Measurements from ENCODE around the gene EFCAB12.
A peak's percentile ranks its signal among the peaks of the same experiment; 100 is the strongest.

EFCAB12 gene

DNA sequence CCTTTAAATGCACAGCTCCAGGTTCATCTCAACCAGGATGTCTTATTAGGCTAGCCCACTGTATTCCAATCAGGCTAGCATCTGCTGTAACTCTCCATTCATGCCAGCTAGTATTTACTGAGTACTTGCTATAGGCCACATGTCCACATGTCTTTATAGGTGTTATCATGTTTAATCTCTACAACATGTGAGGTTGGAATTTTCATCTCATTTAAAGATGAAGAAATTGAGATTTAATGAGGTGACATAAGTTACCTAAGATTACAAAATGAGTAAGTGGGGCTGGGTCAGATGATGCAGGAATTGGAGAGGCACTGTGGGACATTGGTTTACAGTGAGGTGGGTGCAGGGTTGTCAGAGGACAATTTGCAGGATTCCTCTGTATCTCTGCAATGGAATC lies 14.5 kb upstream of the EFCAB12 start:
- no peak for DNase-seq

DNA sequence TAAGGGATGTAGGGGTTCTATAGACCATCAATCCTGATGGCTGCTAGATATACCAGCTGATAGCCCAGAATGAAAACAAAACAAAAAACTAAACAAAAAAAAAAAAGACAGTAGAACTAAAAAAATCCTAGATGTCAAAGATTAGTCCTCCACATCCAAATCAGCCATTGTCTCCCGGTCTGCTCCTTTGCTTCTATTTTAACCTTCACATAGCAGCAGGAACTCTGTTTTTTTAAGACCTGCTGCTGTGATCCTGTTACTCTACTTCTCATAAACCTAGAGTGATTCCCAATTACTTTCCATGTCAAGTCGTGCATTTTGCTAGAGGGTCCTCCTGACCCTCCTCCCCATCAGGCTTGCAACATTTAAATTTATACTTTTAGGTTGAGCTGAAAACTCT lies 14.1 kb upstream of the EFCAB12 start:
- DNase-seq, result no peak

DNA sequence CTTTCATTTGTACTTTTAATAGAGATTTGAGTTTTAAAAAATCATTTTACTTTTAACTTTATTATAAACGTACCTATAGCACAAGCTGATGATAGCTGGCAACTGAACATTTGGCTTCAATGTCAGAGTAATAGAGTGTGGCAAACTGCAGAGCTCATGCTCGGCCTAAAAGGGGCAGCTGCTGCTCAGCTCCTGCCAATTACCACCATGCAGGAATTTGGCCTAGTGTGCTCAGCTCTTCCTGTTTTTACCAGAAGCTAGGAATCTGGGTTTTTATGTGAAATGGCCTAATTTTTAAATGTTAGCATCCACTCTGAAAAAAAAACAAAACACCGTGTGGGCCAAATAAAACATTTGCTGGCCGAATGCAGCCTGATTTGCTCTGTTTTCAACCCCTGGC lies 13.3 kb upstream of the EFCAB12 start:
- DNase-seq, result no peak

DNA sequence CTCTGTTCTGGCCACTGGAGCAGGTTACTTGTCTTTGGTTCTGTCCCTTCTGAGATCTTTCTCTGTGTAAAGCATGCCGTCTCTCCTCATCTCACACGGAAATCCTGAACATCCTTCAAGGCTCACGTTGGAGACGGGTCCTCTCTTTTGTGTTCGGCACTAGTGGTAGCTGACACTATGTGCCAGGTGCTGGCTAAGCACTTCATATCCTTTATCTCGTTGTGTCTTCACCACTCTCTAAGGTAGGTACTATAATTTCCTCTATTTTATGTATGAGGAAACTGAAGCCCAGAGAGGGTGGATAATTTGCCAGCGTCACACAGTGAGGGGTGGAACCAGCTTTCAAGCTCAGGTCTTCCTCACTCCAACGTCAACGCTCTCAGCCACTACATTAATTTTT lies 12.8 kb upstream of the EFCAB12 start:
- DNase-seq, result no peak

DNA sequence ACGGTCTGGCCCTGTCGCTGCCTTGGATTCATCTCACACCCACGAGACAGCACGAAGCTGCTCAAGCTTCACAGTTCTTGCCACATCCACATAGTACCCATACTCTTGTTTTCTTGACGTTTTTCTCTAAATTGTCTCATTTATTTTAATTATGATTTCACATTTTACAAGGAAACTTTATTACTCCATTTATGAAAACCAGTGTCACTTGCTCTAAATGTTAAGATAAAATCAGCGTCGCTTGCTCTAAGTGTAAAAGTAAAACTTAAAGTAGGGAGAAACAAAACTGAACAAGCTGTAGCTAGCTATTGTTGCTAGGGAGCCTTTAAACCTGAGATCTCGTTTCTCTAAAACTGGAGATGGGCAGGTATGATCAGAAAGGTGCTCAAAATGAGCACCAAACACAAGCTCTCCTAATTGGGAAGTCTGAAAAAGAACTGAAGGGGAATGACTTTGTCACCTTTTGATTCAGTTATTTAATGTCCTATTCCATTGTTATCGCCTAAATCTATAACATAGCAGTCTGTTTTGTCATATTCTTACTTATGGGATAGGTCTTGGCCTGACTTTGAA lies 12.3 kb upstream of the EFCAB12 start:
- no peak for DNase-seq

DNA sequence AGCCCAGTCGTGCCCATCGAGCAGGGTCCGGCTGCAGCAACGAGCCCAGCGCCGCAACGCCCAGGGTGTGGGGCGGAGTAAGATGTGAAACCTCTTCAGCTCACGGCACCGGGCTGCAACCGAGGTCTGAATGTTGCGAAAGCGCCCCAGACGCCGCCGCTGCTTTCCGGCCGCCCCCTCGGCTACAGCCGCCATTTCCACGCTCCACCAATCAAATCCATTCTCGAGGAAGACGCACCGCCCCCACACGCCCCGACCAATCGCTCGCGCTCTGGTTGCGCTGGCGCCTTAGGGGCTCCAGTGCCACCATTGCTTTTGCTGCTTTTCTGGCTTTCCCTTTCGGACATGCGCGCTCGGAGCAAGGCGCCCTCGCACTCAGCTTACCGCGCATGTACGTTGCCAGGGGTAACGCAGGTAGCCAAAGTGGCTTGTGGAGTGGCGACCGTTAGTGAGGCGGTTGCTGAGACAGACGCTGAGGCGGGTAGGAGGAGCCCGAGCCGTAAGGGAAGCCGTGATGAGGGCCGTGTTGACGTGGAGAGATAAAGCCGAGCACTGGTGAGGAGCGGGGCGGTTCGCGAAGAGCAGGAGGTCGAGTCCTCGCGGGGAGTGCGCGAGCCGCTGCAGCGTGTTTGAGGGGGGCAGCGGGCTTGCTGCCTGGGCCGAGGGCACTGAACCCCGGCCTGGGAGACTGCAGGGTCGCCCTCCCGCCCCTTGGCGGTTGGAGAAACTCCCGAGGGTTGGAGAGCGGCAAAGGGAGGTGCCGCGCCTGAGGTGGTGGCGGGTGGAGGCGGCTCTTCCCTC lies 11.6 kb upstream of the EFCAB12 start, which contains the start of the genes IFT122 and MBD4:
Gene IFT122 (plus strand): TSS at position 408 of the 801 bp plus-strand sequence. CDS start 107 bp downstream, at position 515.
Gene MBD4 (minus strand): TSS at position 132 of the 801 bp plus-strand sequence. CDS start 115 bp downstream, at position 17.
- DNase-seq, result peak; percentile 99

DNA sequence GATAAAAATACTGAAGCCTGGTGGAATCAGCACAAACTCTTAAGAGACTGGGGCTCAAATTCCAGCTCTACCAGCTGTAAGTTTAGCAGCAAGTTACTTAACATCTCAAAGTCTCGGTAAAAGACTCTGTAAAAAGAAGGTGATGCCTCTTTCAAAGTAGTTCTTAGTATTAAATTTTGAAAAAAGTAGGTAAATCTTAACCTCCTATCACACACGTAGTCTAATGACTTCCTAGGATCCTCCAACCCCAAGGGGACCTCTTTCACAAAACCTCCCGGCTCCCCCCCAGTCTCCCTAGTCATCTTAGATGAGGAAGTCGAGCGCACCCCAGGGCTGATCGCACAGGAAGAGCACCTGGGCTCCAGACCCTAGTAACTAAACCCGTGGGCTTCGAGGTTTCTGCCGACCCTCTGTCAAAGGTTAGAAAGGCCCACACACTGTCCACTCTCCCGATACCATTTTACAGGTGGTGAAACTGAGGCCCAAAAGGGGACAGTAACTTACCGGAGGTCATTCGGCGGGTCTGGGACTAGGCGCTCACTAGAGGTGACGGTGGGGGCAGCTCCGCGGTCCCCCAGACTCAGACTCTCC lies 10.9 kb upstream of the EFCAB12 start:
- DNase-seq, result no peak

DNA sequence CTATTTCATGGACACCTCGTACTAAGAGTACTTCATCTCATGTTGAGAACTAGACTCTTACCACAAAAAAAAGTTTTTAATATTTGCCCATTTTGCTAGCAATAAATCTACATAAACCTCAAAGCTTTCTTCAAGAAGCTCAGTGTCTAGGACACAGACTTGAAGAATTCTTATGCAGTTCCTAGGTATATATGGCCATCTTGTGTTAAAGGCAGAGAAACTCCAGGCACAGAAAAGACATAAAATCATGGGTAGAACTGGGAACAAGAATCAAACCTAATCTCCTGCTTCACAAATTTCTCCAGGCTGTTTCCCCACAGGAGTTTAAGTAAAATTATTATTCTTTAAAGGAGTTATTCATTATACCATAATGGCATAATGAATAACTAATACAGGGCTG lies 6.9 kb upstream of the EFCAB12 start:
- no peak for DNase-seq

DNA sequence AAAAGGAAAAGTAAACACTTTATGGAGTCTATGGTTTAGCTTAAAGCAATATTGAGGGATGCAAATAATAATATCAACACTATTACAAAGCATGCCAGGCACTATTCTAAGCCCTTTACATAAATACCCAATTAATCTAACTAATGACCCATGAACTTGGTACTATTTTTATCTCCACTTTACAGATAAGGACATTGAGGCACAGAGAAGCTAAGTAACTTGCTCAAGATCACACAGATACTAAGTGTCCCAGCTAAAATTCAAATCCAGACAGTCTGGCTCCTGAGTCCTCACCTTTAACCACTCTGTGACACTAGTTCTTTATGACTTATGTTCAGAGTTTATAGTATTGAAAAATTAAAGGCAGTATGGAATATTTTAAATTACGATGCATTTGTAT lies 5.7 kb upstream of the EFCAB12 start:
- no peak for DNase-seq

DNA sequence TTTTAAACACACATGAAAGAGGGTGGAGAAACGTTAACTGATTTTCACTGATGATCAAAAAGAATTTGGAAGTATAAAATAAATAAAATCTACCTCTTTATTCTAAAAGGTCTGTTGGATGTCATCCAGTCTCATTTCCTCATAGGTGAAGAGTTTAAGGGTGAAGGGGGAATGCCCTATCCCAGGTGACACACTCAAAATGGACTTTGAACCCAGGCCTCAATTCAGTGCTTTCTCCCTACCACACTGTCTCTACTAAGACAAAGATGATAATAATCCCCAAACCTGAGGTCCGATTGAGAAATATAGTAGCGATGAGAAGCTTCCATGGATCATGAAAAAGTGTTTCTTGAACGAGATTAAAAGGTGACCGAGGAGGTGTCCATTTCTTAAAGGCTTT lies 5.1 kb upstream of the EFCAB12 start:
- no peak for DNase-seq

DNA sequence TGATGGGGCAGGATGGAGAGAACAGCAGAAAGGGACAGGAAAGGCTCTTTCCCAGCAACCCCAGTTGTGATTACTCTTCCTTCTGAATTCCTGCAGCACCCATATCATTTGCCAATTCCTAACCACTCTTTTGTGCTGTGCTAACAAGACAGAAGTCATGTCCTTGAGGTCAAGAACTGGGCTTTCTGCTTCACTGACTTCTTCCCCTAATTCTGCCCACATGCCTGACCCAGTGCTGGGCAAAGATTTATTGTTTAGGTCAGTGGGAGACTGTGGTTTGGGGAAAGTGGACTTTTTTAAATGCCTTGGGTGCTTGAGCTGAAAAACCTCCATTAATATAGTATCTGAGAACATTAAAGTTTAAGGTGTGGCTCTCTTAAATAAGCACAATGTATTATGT lies 4.2 kb upstream of the EFCAB12 start:
- no peak for DNase-seq

DNA sequence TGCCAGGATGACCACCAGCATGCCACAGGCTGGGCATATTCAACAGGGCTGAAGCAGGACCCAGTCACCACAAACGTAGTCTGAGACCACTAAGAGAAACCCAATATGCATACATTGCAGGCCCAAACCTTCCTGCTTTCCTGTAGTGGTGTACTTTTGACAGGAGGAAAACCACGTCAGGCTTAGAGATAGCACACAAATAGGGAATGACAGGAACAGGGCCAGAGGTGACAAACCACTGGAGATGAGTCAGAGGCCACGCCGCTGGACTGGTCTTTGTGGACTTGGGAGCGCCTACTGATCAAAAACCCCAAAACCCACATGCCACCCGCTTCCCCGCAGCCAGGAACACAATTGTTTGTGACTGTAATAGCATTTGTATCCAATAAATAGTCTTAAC lies 3.6 kb upstream of the EFCAB12 start:
- no peak for DNase-seq

DNA sequence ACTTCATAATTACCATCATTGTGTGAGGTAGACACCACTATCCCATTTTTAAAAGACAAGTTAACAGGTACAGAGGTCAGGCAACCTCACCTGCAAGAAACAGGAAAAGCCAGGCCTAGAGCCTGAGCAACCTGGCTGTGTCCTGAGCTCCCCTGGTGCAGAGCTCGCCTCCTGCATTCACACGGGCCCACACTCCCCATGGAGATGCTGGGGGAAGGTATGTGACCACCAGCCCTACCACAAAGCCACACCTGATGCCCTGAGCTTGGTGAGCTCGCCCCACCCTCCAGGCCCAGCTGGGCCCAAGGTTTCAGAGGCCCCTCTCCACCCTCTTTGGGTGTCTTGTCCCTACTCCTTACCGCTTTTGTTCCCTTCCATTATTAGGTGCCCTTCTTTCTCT lies 1.2 kb upstream of the EFCAB12 start:
- DNase-seq, result no peak

DNA sequence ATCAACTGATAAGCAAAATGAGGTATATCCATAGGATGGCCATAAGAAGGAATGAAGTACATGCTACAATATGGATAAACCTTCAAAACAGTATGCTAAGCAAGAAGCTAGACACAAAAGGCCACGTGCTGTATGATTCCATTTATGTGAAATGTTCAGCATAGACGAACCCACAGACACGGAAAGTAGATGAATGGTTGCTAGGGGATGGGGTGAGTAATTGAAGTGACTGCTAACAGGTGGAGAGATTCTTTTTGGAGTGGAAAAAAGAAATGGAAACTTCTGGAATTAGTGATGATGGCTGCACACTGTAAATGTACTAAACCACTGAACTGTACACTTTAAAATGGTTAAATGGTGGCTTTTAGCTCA lies 630 bp upstream of the EFCAB12 start:
- no peak for DNase-seq

DNA sequence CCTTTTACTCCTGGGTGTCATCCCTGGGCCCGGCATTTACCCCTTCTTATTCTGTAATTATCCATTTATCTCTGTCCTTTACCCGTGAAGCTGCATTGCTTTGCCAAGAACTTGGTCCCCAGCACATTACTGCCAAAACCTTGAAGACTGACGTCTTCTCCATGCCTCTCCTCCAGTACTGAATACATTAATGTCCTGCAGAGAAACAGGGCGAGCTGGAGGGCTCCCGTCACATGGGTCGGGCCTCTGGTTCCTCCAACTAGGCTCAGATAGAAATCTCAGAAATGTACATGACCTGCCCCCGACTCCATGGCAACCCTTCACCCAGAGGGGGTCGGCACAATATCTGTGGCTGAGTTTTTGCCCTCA lies 445 bp downstream of the EFCAB12 start:
- DNase-seq, result no peak

DNA sequence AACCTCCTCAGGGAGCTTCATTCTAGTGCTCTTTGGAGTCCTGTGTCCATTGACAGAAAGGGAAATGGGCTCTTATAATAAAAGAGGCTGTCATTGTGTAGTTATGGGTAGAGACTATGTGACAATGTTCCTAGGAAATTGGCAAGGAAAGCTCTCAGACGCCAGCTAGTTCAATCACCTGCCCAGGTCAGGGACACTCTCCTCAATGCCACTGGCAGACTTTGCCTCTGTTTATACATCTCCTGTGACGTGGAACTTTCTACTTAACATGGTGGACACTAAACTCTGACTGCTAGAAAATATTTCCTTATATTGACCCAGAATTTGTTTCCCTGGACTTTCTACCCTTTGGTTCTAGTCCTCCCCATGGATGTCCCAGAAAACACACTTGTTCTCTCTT lies 2.8 kb downstream of the EFCAB12 start:
- no peak for DNase-seq

DNA sequence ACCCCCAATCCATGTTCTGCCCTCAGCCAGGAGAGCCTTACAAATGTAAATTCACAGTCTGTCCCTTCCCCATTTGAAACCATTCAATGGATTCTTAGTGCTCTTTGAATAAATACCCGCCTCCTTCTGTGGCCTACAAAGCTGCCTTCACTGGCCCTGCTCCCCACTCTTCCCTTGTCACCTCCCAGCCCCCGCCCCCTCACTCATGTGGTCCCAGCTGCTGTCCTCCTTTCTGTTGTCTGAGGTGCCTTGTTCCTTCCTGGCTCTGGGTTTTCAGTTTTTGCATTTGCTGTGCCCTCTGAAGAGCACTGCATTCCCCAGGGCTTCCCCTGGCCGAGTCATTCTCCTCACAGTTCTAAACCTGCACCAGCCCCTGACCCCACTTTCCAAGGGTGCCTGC lies 3.2 kb downstream of the EFCAB12 start:
- DNase-seq, result no peak

DNA sequence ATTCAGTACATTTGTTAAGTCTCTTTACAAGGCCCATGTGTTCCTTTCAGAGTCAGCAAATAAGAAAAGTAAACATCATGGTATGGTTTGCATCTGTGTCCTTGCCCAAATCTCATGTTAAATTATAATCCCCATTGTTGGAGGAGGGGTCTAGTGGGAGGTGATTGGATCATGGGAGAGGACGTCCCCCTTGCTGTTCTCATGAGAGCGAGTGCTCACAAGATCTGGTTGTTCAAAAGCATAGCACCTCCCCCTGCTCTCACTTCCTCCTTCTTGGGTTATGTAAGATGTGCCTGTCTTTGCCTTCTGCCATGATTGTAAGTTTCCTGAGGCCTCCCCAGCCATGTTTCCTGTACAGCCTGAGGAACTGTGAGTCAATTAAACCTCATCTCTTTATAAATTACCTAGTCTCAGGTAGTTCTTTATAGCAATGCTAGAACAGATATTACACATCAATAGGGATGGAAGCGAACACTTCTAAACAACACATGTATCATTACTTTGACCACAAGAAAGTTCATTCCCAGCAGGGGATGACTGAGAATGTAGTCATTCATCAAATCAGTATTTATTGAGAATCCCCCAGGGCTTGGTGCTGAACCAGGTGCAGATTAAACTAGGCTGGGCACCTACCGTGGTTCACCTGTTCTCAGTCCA lies 4.1 kb downstream of the EFCAB12 start:
- DNase-seq, result no peak

DNA sequence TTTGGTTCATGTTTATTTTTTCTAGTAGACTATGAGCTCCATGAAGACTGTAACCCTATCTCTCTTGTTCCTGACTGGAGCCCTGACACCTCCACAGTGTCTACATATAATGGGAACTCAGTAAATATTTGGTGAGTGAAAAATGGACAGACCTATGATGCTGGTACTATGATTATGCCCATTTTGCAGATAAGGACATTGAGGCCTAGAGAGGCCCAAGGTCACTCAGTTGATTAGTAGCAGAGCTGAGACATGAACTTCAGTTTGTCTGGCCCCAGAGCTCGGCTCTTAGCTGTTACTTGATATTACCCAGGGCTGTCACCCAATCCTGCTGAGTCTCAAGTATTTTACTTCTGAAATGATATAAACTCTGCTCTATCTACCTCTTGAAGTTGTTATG lies 5.5 kb downstream of the EFCAB12 start:
- no peak for DNase-seq

DNA sequence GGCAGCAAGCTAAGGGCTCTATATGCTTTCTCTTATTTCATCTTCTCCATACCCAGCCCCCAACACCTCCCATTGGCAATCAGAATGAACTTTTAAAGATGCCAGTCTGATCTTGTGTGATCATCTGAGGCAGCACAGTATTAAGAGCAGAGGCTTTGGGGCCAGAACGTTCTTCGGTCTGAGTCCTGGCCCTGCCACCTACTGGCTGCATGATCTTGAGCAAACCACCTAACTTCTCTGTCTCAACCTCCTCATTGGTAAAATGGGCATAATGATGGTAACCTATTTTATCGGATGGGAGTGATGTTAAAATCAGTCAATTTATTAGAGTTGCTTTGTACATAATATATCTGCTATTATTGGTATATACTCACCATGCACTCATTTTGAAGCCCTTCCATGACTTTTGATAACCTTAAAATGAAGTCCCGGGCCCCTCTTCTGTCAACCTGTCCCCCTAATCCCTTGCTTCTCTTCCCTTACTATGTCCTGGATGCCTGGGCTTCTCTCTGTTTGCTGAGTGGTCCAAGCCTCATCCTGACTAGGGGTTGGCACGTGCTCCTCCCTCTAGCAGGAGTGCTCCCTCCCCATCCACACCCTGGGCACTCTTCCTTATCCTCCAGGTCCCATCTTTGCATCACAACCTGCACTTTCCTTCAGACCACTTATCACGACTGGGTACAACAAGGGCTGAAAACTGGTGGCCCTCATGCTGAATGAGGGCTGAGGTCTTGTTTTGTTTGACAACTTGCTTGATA lies 6.3 kb downstream of the EFCAB12 start:
- no peak for DNase-seq

DNA sequence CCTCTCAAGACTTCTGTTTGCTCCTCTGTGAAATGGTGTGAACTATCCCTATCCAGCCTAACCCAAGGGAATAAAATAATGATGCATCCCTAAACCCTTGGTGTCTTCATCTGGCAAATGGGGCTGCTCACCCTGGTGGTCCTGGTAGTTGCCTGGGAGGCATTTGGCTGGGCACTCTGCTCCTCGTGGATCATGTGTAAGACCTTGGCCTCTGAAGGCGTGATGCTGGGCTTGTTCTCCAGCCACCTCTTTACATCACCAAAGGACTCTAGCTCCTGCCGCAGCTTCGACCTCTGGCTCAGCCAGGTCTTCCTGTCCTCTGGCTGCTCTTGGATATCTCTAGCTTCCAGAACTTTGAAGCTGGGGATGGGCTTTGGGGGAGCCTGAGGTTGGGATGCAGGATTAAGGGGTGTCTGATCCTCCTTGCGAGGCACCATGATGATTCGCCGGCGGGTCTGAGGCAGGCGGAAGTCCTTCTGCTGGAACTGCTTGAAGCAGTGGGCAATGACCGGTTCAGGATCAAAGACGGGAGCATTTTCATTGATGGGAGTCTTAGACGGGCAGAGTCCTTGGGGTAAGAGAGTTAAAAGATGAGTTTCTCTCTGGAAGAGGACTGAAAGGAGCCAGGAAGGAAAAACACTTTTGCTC lies 7.1 kb downstream of the EFCAB12 start:
- DNase-seq, result no peak

DNA sequence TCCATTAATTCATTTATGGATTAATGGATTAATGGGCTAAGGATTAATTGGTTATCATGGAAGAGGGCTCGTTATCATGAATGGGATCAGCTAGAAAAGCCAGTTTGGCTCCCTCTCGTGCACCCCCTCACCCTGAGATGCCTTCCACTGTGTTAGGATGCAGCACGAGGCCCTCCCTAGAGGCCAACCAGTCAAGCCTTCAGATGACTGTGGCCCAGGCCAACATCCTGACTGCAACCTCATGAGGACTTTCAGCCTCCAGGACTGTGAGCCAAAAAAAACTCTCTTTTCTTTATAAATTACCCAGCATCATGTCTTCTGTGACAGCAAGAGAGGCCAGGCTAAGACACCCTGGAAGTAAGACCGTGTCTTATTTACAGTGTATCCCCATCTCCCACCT lies 9.0 kb downstream of the EFCAB12 start:
- DNase-seq, result no peak

All from NCI-H2081 treated with DMSO at 0.1 percent for 48 hours (cell line).